Endothelial cell of umbilical vein (primary cell): ENCODE results near the gene BRI3. TPM values are rescaled to one million over a fixed set of nuclear protein-coding genes. Genes with fewer than 3 reads are reported as not detected.

Experiments used
- BruUV-seq: library from RNA; stranded (reverse); fragments of 400-500 nt; replicated peaks from 2 replicates; lab custom pipeline; 2021; lab: Mats Ljungman, UMichigan
- CTCF ChIA-PET: fragments of 300-600, 350-600 bp; sonication (Branson Sonifier 250); formaldehyde crosslinking; loops from one replicate; lab custom pipeline; 2021; ENCODE audit warnings: antibody characterized with exemption, inconsistent platforms; lab: Charles Lee
- POLR2A ChIA-PET: fragments of 300-600, 350-600 bp; sonication (Branson Sonifier 250); formaldehyde crosslinking; loops from one replicate; lab custom pipeline; 2021; ENCODE audit warnings: antibody characterized with exemption, inconsistent platforms; lab: Charles Lee
- DNase-seq: peaks from one replicate; pipeline ENCODE4 v3.0.0-alpha.2; 2011; ENCODE audit warnings: low read depth, low spot score
- FAIRE-seq: peaks from 2 replicates; lab custom pipeline; 2011; peaks lifted over from hg19 to GRCh38; lab: Jason Lieb, UNC
- H2AFZ ChIP-seq: 2 replicates; pipeline ENCODE4 v1.6.0; 2012; ENCODE audit warnings: low read depth, low read length, control low read depth, inconsistent platforms
- H3K27ac ChIP-seq: 2 replicates; pipeline ENCODE4 v1.5.1; 2011; ENCODE audit warnings: low read depth, mild to moderate bottlenecking, control low read depth, low read length, moderate library complexity; ENCODE audit not compliant: insufficient read depth
- H3K27me3 ChIP-seq, 2 experiments: 2 replicates each; pipeline versions ENCODE4 v1.6.0 to v1.6.1; 2011; ENCODE audit warnings: low read length in 2 of 2, mixed read lengths in 1 of 2; ENCODE audit not compliant: control insufficient read depth in 2 of 2, insufficient read depth in 2 of 2
- H3K36me3 ChIP-seq, 2 experiments: 2 replicates in 1 of 2; 3 replicates in 1 of 2; pipeline ENCODE4 v1.5.1; 2011; ENCODE audit warnings: low read length in 2 of 2, mild to moderate bottlenecking in 1 of 2, moderate library complexity in 1 of 2; ENCODE audit not compliant: control insufficient read depth in 2 of 2, insufficient read depth in 2 of 2; ENCODE audit errors: extremely low read depth in 1 of 2
- H3K4me1 ChIP-seq: 3 replicates; pipeline ENCODE4 v1.5.1; 2011; ENCODE audit warnings: mild to moderate bottlenecking, low read length; ENCODE audit not compliant: control insufficient read depth, insufficient read depth; ENCODE audit errors: extremely low read depth
- H3K4me2 ChIP-seq: 2 replicates; pipeline ENCODE4 v1.6.1; 2011; ENCODE audit warnings: low read length, control low read depth, mixed read lengths; ENCODE audit not compliant: insufficient read depth
- H3K4me3 ChIP-seq, 3 experiments: fragments of 200-600 bp in 1 of 3; sonication (generic), shearing (Covaris generic) in 1 of 3; replicated peaks in 1 of 3; 2 replicates each; pipeline ENCODE4 v1.5.1; 2011 to 2016; ENCODE audit warnings: control low read depth in 3 of 3, low read length in 3 of 3, mild to moderate bottlenecking in 2 of 3, inconsistent platforms in 1 of 3, low read depth in 1 of 3, moderate library complexity in 1 of 3; ENCODE audit not compliant: insufficient read depth in 1 of 3
- H3K79me2 ChIP-seq: 2 replicates; pipeline ENCODE4 v1.6.0; 2012; ENCODE audit warnings: low read length, inconsistent platforms; ENCODE audit not compliant: control insufficient read depth, insufficient read depth
- H3K9ac ChIP-seq: replicated peaks from 2 replicates; pipeline ENCODE3; 2011; ENCODE audit warnings: low read length, control low read depth; ENCODE audit not compliant: insufficient read depth; ENCODE audit errors: extremely low read depth
- H3K9me1 ChIP-seq: replicated peaks from 3 replicates; pipeline ENCODE4 v1.6.0; 2011; ENCODE audit warnings: mild to moderate bottlenecking, low read length; ENCODE audit not compliant: control insufficient read depth, insufficient read depth; ENCODE audit errors: extremely low read depth
- H3K9me3 ChIP-seq: replicated peaks from 2 replicates; pipeline ENCODE4 v1.5.1; 2012; ENCODE audit warnings: low read length, inconsistent platforms; ENCODE audit not compliant: control insufficient read depth, insufficient read depth
- H4K20me1 ChIP-seq: replicated peaks from 2 replicates; pipeline ENCODE3; 2011; ENCODE audit warnings: mild to moderate bottlenecking, low read length; ENCODE audit not compliant: control insufficient read depth, insufficient read depth; ENCODE audit errors: extremely low read depth
- EZH2 ChIP-seq: IDR thresholded peaks from 2 replicates; pipeline ENCODE4 v1.6.1; 2012; ENCODE audit warnings: borderline replicate concordance, low read depth, mild to moderate bottlenecking, moderate library complexity, low read length, inconsistent platforms; ENCODE audit not compliant: severe bottlenecking
- FOS ChIP-seq: IDR thresholded peaks from 2 replicates; pipeline ENCODE4 v1.6.1; 2011; ENCODE audit warnings: mild to moderate bottlenecking, low read length, moderate library complexity, borderline replicate concordance; ENCODE audit not compliant: insufficient read depth
- GATA2 ChIP-seq: IDR thresholded peaks from 2 replicates; pipeline ENCODE4 v1.7.0; 2011; ENCODE audit warnings: low read depth, mild to moderate bottlenecking, moderate library complexity, mixed read lengths, low read length; ENCODE audit not compliant: insufficient read length, insufficient read depth
- JUN ChIP-seq: IDR thresholded peaks from 2 replicates; pipeline ENCODE4 v1.6.1; 2011; ENCODE audit warnings: borderline replicate concordance, low read depth; ENCODE audit not compliant: insufficient read length, insufficient read depth
- MYC ChIP-seq: IDR thresholded peaks from one replicate; pipeline ENCODE4 v1.6.1; 2011; ENCODE audit warnings: mild to moderate bottlenecking, low read depth, low read length
- POLR2A ChIP-seq: IDR thresholded peaks from 2 replicates; pipeline ENCODE4 v1.6.1; 2012; ENCODE audit warnings: low read depth, mild to moderate bottlenecking, control low read depth, low read length
- POLR2AphosphoS5 ChIP-seq: IDR thresholded peaks from 2 replicates; pipeline ENCODE4 v1.6.1; 2012; ENCODE audit warnings: low read depth, mild to moderate bottlenecking, control low read depth, low read length, moderate library complexity; ENCODE audit not compliant: insufficient read depth
- dilution Hi-C: fragments of 300-500 bp; cut with MboI; formaldehyde crosslinking; loops from one replicate; pipeline ENCODE4 v1.15.0; 2019; ENCODE audit warnings: low sequenced_read_pairs; ENCODE audit not compliant: extremely low pct_ligation_motif_present
- intact Hi-C: fragments of 100-400 bp; cut with micrococcal nuclease; formaldehyde crosslinking; loops from one replicate; pipeline ENCODE4 v1.10.0; 2022
- polyA plus RNA-seq, 4 experiments: library from polyadenylated mRNA; depleted of rRNA in 3 of 4; stranded (reverse) in 3 of 4; unstranded in 1 of 4; fragments of >200 nt; gene quantifications; 2 replicates each; pipeline versions ENCODE4 v1.2.1 to v1.2.3, GENCODE V29; 2011 to 2012; ENCODE audit warnings: missing spikeins in 1 of 4
- total RNA-seq: library from RNA; stranded (reverse); gene quantifications from 2 replicates; pipeline ENCODE4 v1.2.3, GENCODE V29; 2021
- TF ChIP-seq, protein P1 (sequence below): IDR thresholded peaks from 2 replicates; pipeline ENCODE4 v1.6.1; 2011; ENCODE audit not compliant: insufficient read depth, insufficient read length
- TF ChIP-seq, protein P2 (sequence below), 2 donors: IDR thresholded peaks; 1 replicate in 1 of 2; 2 replicates in 1 of 2; pipeline ENCODE4 v1.5.1; 2011; ENCODE audit warnings: low read length in 2 of 2, mild to moderate bottlenecking in 2 of 2, moderate library complexity in 2 of 2, control low read depth in 1 of 2, inconsistent platforms in 1 of 2, low read depth in 1 of 2; ENCODE audit not compliant: insufficient read depth in 1 of 2; ENCODE audit errors: extremely low read depth in 1 of 2

BRI3 gene
- total and polyA plus RNA-seq, 2 donors (not counting 3 experiments of a cell fraction or from before 2014, with no cell fraction given): 214 to 317 TPM

- dilution Hi-C loops (no loop called here), intact Hi-C loops (no loop called here)
- H3K27me3 ChIP-seq: no peaks in the 10 kb centered on the region
- peak overlapping the region; percentile 87 for H3K4me2 ChIP-seq
- H3K9me3 ChIP-seq: no peaks in the 10 kb centered on the region
- H3K36me3 ChIP-seq: peaks cover 2 to 36% of the 10 kb centered on the region in 2 experiments
- no peak for DNase-seq
- no peak overlapping the region for H3K4me3 ChIP-seq
- H3K27ac ChIP-seq: peak overlapping the region; percentile 63
- H3K9me1 ChIP-seq: no peaks in the 10 kb centered on the region
- H3K79me2 ChIP-seq: peaks cover 87% of the 10 kb centered on the region
- H2AFZ ChIP-seq: no peak overlapping the region
- CTCF ChIA-PET: interaction anchor here (1.2 to 2.9 kb wide), 2 partner anchors 19 to 265 kb away, joined by 3 to 6 read pairs; no protein-coding TSS in a partner anchor
- peak overlapping the region; percentile 13 for H3K9ac ChIP-seq
- BruUV-seq: no TSS peak
- FAIRE-seq: no peak
- TF ChIP-seq, protein P1, sequence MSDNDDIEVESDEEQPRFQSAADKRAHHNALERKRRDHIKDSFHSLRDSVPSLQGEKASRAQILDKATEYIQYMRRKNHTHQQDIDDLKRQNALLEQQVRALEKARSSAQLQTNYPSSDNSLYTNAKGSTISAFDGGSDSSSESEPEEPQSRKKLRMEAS: no peak
- TF ChIP-seq POLR2A (no peak), GATA2 (no peak), POLR2AphosphoS5 (no peak), FOS (no peak), MYC (no peak), JUN (no peak), EZH2 (no peak)
- TF ChIP-seq, protein P2, sequence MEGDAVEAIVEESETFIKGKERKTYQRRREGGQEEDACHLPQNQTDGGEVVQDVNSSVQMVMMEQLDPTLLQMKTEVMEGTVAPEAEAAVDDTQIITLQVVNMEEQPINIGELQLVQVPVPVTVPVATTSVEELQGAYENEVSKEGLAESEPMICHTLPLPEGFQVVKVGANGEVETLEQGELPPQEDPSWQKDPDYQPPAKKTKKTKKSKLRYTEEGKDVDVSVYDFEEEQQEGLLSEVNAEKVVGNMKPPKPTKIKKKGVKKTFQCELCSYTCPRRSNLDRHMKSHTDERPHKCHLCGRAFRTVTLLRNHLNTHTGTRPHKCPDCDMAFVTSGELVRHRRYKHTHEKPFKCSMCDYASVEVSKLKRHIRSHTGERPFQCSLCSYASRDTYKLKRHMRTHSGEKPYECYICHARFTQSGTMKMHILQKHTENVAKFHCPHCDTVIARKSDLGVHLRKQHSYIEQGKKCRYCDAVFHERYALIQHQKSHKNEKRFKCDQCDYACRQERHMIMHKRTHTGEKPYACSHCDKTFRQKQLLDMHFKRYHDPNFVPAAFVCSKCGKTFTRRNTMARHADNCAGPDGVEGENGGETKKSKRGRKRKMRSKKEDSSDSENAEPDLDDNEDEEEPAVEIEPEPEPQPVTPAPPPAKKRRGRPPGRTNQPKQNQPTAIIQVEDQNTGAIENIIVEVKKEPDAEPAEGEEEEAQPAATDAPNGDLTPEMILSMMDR (IDR thresholded peaks at IDR 0.05; ENCODE audit: extremely low read depth in 1 of 2, insufficient read depth in 1 of 2, low read depth in 1 of 2, low read length in 2 of 2): no peak
- H3K4me1 ChIP-seq: peaks cover 34% of the 10 kb centered on the region
- POLR2A ChIA-PET: no interaction called here
- H4K20me1 ChIP-seq: peaks cover 2% of the 10 kb centered on the region
Observed at GRCh38 chr7:98286093-98286539, 4.6 kb downstream of the BRI3 start.
